HG03378 (cell line): ENCODE data around the gene SCAMP3.
A peak's percentile ranks its signal among the peaks of the same experiment; 100 is the strongest.
"Not testable (repeated sequence)": the region's sequence is repeated elsewhere in the genome, so short reads cannot be mapped to it uniquely, and the experiment has no call there.

Source experiments
- ATAC-seq: cut with Tn5 transposase; IDR thresholded peaks from one replicate; pipeline ENCODE4 v1.9.1; 2021; ENCODE audit warnings: mild to moderate bottlenecking, moderate library complexity; ENCODE audit not compliant: unreplicated experiment

Gene SCAMP3

DNA sequence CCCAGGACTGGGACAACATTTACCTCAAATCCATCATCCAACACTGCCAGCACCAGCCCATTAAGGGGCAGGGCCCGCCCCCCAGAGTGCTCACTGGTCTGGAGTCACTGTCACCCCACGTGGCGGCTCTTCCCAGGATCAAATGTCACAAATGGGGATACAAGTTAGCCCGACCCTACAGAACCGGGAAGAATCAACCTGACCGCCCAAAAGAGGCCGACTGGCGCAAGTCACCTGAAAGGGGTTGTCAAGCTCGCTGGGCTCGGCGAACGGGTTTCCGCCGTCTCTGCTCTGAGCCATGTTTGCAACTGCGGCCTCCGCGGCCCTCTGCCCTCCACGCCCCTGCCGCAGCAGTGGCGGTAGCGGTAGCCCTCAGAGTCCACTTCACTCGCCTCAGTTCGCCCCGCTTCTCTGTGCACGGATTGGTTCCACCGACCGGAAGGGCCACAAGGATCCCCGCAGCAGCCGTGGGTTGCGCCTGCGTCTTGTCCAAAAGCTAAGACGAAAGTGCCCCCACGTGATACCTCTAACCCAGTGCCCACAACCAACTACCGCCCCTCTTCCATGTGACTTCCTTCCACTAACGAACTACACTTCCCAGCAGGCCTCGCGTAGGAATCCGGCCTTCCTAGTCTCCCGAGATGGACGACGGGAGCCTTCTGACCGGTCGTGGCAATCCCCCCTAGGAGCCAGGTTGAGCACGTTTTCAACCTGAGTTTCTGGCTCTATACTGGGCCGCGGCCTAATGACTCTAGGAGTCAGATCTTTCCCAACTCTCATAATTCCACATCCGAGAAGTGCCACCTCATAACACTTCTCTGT lies at the start of gene SCAMP3:
Gene SCAMP3 (minus strand): TSS at position 509 of the 822 bp plus-strand sequence. CDS start 209 bp downstream, at position 300.
- peak; percentile 89 for ATAC-seq

DNA sequence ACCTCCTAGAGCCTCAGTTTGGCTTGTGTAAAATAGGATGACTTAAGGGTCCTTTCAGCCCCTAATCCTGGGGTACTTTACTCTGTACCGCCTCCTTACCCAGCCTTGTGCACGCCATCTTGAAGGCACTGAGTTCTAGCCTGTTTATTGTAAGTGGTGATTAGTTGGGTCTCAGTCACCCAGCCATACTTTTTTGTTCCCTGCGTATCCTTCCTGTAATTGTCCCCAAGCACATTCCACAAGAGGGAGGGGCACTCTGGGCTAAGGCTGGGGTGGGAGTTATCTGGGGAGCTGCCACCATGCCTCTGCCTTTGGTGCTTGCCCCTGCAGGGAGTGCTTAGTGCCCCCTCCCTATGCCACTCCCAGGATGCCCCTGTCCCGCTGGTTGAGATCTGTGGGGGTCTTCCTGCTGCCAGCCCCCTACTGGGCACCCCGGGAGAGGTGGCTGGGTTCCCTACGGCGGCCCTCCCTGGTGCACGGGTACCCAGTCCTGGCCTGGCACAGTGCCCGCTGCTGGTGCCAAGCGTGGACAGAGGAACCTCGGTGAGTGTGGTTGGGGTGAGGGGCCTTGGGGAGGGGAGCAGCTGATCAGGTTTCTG lies 47.4 kb upstream of the SCAMP3 start:
- ATAC-seq, result no peak

DNA sequence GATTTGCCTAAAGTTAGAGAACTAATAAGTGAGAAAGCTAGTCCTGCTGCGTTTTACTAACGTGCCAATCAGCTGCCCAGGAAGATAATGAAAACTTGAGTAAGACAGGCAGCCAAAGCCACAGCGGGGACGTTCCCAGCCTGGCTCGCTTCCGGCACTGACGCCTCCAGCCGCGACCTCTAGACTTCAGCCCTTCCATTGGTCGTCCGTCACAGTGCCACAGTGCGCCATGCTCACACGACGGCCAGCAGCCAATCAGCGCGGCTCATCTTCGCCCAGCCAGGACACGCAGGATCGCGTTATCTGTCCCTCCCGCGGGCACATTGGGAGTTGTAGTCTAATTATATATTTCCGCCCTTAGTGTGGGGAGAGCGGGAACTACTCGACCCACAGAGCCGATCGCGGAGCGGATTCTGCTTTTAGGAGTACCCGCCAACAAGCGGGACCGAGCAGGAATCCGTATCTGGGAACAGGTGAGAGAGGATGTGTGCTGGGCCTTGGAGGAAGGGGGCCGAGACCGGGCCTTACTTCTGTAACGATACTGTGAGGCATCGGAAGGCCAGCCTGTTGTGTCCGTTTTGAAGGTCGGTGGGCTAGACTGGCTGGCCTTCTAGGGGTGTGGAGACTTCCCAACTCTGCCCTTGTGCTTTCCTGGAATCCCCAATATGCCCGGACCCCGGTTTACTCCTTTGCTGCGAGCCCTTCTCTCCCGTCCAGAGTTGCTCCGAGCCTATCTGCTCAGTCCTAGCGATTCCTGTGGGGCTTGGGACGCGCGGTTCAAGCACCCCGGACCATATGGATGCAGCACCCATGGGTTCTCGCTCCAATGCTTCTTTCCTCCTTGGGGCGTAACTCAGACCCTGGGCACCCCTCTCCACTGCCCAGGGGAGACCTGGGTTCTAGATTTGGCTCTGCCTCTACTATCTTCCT lies 46.6 kb upstream of the SCAMP3 start, which contains the start of gene FDPS:
Gene FDPS (plus strand): TSS at position 374 of the 930 bp plus-strand sequence. CDS start 924 bp downstream, outside the sequence.
- peak; percentile 90 for ATAC-seq

DNA sequence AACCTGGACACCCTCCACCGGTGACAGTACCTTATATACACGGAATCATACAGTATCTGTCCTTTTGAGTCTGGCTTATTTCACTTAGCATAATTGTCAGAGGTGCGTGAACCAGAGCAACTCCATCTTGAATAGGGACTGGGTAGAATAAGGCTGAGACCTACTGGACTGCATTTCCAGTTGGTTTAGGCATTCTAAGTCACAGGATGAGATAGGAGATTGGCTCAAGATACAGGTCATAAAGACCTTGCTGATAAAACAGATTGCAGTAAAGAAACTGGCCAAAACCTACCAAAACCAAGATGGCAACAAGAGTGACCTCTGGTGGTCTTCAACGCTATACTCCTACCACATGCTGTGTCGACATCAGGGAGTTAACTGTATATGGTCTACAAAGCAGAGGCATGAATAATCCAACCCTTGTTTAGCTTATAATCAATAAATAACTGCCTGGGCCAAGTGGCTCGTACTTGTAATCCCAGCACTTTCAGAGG lies 45.1 kb upstream of the SCAMP3 start:
- ATAC-seq, result no peak

DNA sequence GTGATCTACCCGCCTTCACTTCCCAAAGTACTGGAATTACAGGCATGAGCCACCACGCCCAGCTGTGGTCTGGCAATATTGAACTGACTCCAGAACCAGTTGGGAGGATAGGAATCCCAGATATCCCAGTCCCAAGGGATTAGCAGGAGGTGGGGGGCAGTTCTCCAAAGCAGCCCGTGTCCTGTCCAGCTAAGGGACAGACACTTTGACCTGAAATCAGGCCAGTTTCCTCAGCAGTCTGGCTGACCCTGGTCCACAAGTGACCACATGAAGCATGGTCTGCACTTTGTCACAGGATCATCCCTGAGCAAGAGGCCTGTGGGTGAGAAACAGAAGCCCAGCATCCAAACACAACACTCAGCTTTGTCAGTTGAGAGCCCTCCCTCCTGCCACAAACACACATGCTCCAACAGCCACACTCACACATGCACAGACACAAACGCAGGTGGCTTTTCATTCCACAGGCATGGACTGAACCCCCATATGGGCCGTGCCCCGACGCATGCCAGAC lies 43.8 kb upstream of the SCAMP3 start:
- ATAC-seq, result no peak

DNA sequence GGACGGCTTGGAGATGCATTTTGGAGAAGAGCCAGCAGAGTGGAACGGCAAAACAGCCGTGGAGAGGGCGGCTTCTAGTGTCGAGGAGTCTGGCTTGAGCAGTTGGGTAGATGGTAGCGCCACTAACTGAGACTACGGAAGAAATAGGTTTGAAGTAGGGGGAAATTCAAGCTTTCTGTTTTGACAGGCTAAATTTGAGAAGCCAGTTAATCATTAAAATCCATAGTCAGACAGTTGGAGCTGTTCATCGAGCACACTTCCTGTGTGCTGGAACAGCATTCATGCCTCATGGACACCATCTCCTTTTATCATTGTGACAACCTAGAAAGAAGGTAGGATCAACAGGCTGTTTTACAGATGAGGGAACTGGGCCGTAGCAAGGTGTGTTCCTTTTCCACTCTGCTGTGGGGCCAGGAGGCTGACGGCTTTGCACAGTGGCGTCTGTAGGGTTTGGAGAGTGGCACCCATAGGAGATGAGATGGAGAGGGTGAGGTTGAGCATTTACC lies 42.5 kb upstream of the SCAMP3 start:
- ATAC-seq, result no peak

DNA sequence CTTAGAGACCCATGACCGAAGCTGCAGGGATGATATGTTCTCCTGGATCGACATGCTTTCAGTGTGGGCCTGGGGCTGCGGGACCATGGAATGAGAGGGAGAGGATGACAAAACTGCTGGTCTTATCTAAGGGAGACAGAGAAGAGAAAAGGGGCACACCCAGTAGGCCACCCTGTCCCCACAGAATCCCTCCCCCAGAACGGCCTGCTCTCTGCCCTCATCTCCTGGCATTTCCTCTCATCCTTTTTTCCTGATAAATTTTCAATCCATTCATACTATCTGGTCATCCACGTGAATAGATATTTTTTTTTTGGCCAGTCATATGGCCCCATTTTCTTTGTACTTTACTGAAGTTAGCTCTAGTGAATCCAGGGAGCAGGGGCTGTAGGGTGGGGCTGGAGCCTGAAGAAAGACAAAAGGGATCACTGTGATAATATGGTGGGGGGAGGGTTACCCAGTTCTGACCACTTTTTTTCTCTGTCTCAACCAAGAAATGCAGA lies 39.2 kb upstream of the SCAMP3 start, which contains the start of gene PKLR:
Gene PKLR (minus strand): TSS at position 97 of the 500 bp plus-strand sequence. CDS start 43 bp downstream, at position 54.
- ATAC-seq, result no peak

DNA sequence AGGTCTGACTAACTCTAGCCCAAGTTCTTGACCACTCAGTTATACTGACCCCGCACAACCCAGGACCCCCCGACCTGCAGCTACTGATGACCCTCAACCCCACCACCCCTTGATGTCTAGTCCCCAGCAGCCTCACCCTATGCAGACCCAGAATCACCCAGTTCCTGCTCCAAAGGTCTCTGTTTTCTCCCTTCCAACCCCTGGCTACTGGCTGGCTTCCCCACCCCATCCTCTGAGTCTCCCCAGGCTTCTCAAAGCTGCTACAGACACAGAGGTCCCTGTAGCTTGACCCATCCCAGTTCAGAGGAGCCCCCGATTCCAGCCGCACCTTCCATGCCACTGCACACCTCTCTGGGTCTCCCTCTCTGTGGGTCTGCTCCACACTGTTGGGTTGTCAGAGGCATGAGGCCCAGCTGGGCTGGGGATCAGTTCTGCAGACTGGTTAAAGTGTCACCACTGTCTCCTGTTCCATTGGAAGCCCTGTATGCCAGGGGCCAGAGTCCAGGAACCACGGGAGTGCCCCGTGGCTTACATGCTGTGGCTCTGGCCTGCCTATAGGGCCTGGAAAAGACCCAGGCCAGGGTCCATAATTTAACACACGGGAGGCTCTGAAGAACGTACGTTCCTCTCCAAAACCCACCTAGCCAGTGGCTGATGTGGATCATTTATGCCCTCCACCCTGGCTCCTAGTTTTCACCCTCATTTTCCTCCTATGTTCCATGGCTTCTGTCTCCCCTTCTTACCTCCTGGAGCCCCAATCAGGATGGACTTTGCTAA lies 38.6 kb upstream of the SCAMP3 start:
- ATAC-seq, result no peak

DNA sequence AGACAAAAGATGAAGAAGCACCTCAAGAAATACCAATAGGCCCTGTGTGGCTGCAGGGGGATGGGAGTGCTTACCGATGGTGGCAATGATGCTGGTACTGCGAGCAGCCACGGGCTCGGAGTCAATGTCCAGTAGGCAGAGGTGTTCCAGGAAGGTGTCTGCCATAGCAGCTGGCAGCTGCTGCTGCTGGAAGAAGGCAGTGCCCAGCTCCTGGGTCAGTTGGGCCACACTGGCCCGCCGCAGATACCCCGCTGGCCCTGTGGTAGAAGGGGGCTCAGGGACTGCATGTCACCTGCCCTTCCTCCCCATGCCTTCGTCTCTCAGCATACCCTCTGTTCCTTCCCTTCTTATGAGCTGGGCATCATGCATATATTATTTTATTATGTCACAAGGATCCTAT lies 37.9 kb upstream of the SCAMP3 start:
- ATAC-seq, result no peak

DNA sequence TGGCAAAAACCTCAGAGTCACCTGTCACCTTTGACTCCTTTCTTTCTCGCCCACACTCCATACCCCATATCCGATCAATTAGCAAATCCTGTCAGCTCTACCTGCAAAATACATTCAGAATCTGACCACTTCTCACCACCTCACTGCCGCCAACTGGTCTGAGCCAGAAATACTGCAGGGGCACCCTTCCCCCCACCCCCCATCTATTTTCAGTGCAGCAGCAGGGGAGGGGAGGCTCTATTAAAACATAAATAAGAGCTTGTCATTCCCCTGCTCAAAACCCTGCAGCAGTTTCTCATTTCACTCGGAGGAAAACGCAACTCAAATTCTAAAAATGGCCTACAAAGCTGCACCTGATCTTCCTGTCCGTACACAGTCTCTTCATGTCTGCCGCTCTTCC lies 35.2 kb upstream of the SCAMP3 start:
- no peak for ATAC-seq

DNA sequence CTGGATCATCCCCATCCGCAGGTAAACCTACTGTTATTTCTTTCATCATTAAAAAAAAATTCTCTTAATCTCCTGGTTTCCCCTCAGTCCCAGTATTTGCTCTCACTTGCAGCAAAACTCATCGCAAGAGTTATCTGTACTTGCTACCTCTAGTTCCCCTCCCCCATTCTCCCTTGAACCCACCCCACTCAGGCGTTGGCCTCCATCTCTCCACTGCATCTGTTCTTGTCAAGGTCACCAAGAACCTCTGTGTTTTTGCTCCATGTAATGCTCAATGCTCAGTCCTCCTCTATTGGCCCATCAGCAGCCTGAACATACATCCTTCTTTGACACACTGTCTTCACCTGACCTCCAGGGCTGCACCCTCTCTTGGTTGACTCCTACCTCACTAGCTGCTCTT lies 34.5 kb upstream of the SCAMP3 start:
- ATAC-seq, result no peak

DNA sequence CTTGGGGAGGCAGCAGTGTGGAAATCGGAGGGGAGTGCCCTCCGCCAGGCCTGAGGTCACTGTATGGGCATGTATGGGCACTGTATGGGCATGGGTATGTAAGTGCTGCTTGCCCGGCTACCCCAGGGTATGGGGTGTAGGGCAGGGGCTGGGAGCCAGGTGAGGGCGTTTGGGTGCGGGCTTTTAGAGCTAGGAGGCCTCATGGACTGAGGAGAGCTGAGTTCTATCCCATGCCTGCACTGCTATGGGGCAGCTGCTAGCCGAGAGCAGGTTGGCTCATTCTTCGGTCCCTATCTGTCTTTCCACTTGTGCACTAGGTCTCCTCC lies 33.7 kb upstream of the SCAMP3 start:
- ATAC-seq, result no peak

DNA sequence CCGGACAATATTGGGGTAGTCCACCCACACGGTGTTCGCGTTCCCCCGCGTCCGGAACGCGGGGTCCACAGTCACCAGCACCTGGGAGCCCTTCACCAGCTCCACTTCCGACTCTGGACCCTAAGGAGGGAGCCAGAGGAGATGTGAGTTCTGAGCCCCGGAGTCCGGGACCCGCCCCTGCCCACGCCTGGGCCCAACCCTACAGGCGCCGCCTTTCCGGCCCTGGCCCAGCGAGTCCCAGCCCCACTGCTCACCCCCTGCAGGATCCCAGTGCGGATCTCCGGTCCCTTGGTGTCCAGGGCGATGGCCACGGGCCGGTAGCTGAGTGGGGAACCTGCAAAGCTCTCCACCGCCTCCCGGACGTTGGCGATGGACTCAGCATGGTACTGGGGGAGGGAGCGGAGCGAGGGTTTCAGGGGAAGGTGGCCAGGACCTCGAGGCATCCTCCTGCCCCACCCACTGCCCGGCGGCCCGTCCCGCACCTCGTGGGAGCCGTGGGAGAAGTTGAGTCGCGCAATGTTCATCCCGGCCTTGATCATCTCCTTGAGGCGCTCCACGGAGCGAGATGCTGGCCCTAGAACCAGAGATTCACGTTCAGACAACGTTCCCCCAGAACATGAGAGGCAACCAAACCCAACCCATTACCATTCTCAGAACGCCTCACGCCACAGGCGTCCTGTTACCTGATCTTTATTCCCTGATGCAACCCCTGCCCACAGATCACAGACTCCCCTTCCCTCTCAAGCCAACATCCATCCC lies 33.2 kb upstream of the SCAMP3 start:
- no peak for ATAC-seq

DNA sequence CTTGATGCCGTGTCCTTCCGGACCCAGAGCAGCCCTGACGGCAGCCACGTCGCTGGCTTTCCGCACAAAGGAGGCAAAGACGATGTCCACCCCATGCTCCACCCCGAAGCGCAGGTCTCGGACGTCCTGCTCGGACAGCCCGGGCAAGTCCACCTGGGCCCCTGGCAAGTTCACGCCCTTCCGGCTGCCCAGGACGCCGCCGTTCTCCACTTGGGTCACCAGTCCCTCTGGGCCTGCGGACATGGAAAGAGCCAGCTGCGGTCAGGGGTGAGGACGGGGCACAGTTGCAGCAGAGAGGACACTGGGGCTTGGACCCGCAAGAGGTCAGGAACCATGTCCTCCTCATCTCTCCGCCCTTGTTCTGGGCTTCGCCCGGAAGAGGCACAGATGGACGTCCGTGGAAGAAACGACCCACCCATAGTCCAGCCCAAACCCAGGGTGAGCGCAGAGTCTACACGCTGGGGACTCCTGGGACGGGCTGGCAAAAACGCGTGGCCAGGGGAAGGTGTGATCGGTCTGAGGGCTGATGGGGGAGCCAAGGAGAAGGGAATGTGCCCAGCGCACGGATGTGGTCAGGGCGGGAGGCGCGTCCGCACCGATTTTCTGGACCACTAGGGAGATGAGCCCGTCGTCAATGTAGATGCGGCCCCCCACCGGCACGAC lies 32.5 kb upstream of the SCAMP3 start:
- ATAC-seq, result no peak

DNA sequence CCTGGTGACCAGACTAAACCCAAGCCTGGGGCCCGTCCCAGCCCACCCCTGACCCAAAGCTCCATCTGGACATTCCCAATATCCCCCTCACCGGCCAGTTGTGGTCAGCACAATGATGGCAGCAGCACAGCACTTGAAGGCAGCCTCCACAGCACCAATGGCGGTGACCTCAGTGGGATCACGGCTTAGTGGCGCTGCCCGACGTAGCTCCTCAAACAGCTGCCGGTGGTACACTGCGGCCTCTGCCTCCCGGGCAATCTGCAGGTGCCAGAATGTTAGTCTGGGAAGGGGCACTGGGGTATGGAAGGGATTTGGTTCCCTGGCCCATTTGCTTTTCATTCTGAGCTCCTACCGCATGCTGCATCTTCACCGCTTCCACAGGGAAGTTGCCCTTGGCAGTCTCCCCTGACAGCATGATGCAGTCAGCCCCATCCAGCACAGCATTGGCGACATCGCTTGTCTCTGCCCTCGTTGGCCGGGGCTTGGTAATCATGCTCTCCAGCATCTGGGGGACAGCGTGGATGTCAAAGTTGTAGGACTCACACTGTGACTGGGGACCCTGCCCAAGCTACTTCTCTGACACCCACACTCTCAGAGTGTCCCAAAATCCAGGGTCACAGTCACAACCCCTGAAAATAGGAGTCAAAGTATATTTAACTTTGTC lies 31.1 kb upstream of the SCAMP3 start:
- ATAC-seq, result no peak

DNA sequence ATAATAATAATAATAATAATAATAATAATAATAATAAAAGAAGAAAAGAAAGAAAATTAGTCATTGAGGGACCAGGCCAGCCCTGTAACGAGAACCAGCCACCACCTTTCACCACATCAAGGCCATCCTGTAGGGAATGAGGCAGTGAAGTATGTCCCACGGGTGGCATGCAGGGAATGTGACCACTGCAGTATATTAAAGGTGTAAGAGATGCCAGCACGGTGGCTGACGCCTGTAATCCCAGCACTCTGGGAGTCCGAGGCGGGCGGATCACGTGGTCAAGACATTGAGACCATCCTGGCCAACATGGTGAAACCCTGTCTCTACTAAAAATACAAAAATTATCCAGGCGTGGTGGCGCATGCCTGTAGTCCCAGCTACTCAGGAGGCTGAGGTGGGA lies 28.8 kb upstream of the SCAMP3 start:
- not testable (repeated sequence) for ATAC-seq

DNA sequence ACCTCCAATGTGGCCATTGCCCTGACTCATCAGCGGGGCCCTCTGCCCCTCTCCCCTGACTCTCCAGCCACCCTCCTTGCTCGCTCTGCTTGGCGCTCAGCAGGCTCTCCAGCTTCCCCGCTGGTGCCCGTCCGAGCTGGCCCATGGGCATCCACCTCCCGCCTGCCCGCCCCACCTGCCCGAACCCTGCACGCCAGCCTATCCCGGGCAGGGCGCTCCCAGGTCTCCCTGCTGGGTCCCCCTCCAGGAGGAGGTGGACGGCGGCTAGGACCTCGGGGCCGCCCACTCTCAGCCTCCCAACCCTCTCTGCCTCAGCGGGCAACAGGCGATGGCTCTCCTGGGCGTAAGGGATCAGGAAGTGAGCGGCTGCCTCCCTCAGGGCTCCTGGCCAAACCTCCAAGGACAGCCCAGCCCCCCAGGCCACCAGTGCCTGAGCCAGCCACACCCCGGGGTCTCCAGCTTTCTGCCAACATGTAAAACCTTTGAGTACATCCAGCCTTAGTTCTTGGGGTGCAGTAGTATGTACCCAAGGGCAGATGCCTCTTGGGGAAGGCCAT lies 25.9 kb upstream of the SCAMP3 start:
- no peak for ATAC-seq

DNA sequence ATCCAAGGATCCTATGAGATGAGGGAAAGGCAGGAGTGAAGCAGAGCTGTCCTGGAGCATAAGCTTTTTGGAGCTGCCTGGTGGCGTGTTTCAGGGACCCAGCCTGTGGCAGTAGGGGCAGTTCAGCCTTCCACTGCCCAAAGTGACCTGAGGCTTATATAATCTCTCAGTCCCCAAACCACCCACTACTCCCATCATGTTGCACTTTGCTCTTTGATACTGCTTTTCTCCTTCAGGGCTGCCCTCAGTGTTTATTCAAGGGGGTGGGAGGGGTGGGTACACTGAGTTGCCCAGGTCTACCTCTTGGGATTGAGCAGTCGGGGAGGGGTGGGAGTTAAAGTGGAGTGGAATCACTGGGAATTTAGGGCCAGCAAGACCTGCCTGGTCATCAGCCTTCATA lies 24.4 kb upstream of the SCAMP3 start:
- no peak for ATAC-seq
